ENCODE results near the gene CAMK2D.

- TF ChIP-seq CTCF (conservative IDR thresholded peaks at IDR 0.05) (no peak), ZFX (IDR thresholded peaks at IDR 0.05) (no peak)
These were observed 278.4 kb downstream of the CAMK2D start for GRCh38 chr4:113483131-113483530.

Data from C4-2B (cell line).